ENCODE measurements around the gene ECPAS.

DNA sequence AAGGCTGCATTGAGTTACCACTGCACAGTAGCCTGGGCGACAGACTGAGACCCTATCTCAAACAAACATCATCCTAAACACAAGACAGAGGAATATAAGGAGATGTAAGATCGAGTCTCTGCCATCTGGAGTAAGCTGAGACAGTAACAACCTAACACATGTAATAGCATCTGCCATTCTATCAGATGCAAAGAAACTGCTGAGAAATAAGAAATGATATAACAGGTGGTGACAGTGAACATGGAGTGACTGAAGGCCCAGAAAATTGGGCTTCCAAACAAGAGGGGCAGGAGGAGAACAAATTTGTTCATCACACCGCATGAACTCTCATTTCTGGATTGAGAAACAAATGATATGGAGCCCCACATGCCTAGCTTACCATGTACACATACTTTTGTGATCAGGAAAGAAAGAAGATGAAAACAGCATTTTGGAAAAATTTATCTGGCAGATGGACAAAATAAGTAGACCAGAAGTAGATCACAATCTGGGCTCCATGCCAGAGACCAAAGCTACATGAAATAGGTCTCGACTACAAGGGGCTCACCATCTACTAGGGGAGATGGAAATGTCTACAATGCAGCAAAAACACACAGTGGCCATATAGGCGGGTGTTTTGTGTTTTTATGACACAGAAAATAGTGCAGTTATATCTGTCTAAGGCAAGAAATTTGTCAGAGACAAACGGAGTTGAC is 45.5 kb downstream of the ECPAS start:
- TF ChIP-seq, protein P1, sequence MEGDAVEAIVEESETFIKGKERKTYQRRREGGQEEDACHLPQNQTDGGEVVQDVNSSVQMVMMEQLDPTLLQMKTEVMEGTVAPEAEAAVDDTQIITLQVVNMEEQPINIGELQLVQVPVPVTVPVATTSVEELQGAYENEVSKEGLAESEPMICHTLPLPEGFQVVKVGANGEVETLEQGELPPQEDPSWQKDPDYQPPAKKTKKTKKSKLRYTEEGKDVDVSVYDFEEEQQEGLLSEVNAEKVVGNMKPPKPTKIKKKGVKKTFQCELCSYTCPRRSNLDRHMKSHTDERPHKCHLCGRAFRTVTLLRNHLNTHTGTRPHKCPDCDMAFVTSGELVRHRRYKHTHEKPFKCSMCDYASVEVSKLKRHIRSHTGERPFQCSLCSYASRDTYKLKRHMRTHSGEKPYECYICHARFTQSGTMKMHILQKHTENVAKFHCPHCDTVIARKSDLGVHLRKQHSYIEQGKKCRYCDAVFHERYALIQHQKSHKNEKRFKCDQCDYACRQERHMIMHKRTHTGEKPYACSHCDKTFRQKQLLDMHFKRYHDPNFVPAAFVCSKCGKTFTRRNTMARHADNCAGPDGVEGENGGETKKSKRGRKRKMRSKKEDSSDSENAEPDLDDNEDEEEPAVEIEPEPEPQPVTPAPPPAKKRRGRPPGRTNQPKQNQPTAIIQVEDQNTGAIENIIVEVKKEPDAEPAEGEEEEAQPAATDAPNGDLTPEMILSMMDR (IDR thresholded peaks at IDR 0.05 in 2 of 3, conservative IDR thresholded peaks at IDR 0.05 in 1 of 3; ENCODE audit: borderline replicate concordance in 1 of 3, insufficient read depth in 1 of 3, low read depth in 2 of 3, low read length in 2 of 3): no peak
- TF ChIP-seq POLR2A (IDR thresholded peaks at IDR 0.05; ENCODE audit: borderline replicate concordance, extremely low read depth, insufficient read depth, insufficient read length) (no peak), FOSL1 (IDR thresholded peaks at IDR 0.05; ENCODE audit: low read depth) (no peak), CEBPB (IDR thresholded peaks at IDR 0.05; ENCODE audit: low read depth) (no peak), YY1 (IDR thresholded peaks at IDR 0.05; ENCODE audit: extremely low read depth, insufficient replicate concordance, low read depth, low read length) (no peak), EZH2 (IDR thresholded peaks at IDR 0.05) (no peak), ZFX (IDR thresholded peaks at IDR 0.05) (no peak), RAD21 (IDR thresholded peaks at IDR 0.05; ENCODE audit: low read depth) (no peak), EGR1 (IDR thresholded peaks at IDR 0.05; ENCODE audit: low read depth) (no peak), SRF (IDR thresholded peaks at IDR 0.05; ENCODE audit: low read depth) (no peak), JUND (IDR thresholded peaks at IDR 0.05) (no peak), EZH2phosphoT487 (IDR thresholded peaks at IDR 0.05; ENCODE audit: borderline replicate concordance) (no peak)
- TF ChIP-seq, protein P2, sequence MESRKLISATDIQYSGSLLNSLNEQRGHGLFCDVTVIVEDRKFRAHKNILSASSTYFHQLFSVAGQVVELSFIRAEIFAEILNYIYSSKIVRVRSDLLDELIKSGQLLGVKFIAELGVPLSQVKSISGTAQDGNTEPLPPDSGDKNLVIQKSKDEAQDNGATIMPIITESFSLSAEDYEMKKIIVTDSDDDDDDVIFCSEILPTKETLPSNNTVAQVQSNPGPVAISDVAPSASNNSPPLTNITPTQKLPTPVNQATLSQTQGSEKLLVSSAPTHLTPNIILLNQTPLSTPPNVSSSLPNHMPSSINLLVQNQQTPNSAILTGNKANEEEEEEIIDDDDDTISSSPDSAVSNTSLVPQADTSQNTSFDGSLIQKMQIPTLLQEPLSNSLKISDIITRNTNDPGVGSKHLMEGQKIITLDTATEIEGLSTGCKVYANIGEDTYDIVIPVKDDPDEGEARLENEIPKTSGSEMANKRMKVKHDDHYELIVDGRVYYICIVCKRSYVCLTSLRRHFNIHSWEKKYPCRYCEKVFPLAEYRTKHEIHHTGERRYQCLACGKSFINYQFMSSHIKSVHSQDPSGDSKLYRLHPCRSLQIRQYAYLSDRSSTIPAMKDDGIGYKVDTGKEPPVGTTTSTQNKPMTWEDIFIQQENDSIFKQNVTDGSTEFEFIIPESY (IDR thresholded peaks at IDR 0.05; ENCODE audit: extremely low read depth, insufficient replicate concordance, low read length): no peak

Data from HCT116 (cell line).